H1 (cell line): ENCODE data around the gene TRPV6. TPM values are rescaled to one million over a fixed set of nuclear protein-coding genes. Genes with fewer than 3 reads are reported as not detected.

ENCODE experiments used
- CTCF ChIA-PET: fragments of 300-600 bp; sonication (Branson Sonifier 250); formaldehyde crosslinking; loops from one replicate; lab custom pipeline; 2021; ENCODE audit not compliant: partially characterized antibody; lab: Charles Lee
- POLR2A ChIA-PET: fragments of 300-600 bp; sonication (Branson Sonifier 250); formaldehyde crosslinking; loops from one replicate; lab custom pipeline; 2021; ENCODE audit warnings: inconsistent platforms; ENCODE audit not compliant: partially characterized antibody; lab: Charles Lee
- DNase-seq, 2 experiments: peaks; one replicate each; pipeline versions ENCODE4 v3.0.0 to v3.0.0-alpha.2; 2010 to 2022; ENCODE audit warnings: low spot score in 2 of 2, low read depth in 1 of 2, mixed read lengths in 1 of 2
- FAIRE-seq: peaks from 2 replicates; lab custom pipeline; 2011; peaks lifted over from hg19 to GRCh38; lab: Jason Lieb, UNC
- H2AFZ ChIP-seq: 2 replicates; pipeline ENCODE4 v1.8.1; 2012; ENCODE audit warnings: low read length, inconsistent platforms
- H2AK5ac ChIP-seq: 2 replicates; pipeline ENCODE4 v1.6.1; 2013; ENCODE audit warnings: low read depth, low read length
- H2BK120ac ChIP-seq: replicated peaks from 2 replicates; pipeline ENCODE3; 2013; ENCODE audit warnings: low read depth, low read length, inconsistent platforms
- H2BK12ac ChIP-seq: 2 replicates; pipeline ENCODE4 v1.6.1; 2013; ENCODE audit warnings: low read depth, low read length
- H2BK15ac ChIP-seq: 2 replicates; pipeline ENCODE4 v1.6.1; 2013; ENCODE audit warnings: low read length
- H2BK20ac ChIP-seq: 2 replicates; pipeline ENCODE4 v1.6.1; 2013; ENCODE audit warnings: low read length
- H2BK5ac ChIP-seq: 2 replicates; pipeline ENCODE4 v1.6.1; 2013; ENCODE audit warnings: low read depth, low read length
- H3K14ac ChIP-seq: 2 replicates; pipeline ENCODE4 v1.6.1; 2013; ENCODE audit warnings: inconsistent platforms; ENCODE audit not compliant: insufficient read length
- H3K18ac ChIP-seq: 2 replicates; pipeline ENCODE4 v1.6.1; 2013; ENCODE audit warnings: low read length; ENCODE audit errors: extremely low read depth
- H3K23ac ChIP-seq: 2 replicates; pipeline ENCODE4 v1.6.1; 2013; ENCODE audit warnings: inconsistent platforms; ENCODE audit not compliant: insufficient read length
- H3K23me2 ChIP-seq: 2 replicates; pipeline ENCODE4 v1.6.1; 2013; ENCODE audit warnings: low read depth, low read length
- H3K27ac ChIP-seq: 2 replicates; pipeline ENCODE4 v1.6.1; 2011; ENCODE audit warnings: low read depth, low read length, inconsistent platforms
- H3K27me3 ChIP-seq, 4 experiments: replicated peaks in 1 of 4; 1 replicate in 1 of 4; 2 replicates in 3 of 4; pipeline versions ENCODE4 v1.6.1 to v1.8.1; 2011 to 2013; ENCODE audit warnings: low read length in 3 of 4, mild to moderate bottlenecking in 3 of 4, inconsistent platforms in 2 of 4, mixed read lengths in 2 of 4, moderate library complexity in 1 of 4; ENCODE audit not compliant: control insufficient read depth in 3 of 4, insufficient read depth in 3 of 4; ENCODE audit errors: extremely low read depth in 1 of 4
- H3K36me3 ChIP-seq, 4 experiments: 2 replicates each; pipeline versions ENCODE4 v1.6.1 to v1.8.1; 2011 to 2013; ENCODE audit warnings: mild to moderate bottlenecking in 4 of 4, low read length in 3 of 4, moderate library complexity in 2 of 4, control low read depth in 1 of 4, inconsistent platforms in 1 of 4; ENCODE audit not compliant: insufficient read depth in 4 of 4, control insufficient read depth in 2 of 4
- H3K4ac ChIP-seq: replicated peaks from 2 replicates; pipeline ENCODE3; 2013; ENCODE audit warnings: low read length, low read depth, mixed read lengths, inconsistent platforms; ENCODE audit not compliant: insufficient read length
- H3K4me1 ChIP-seq, 4 experiments: replicated peaks in 1 of 4; 1 replicate in 1 of 4; 2 replicates in 3 of 4; pipeline versions ENCODE4 v1.6.1 to v1.8.1; 2011 to 2013; ENCODE audit warnings: low read length in 3 of 4, inconsistent platforms in 2 of 4, mixed read lengths in 1 of 4; ENCODE audit not compliant: insufficient read depth in 4 of 4, control insufficient read depth in 3 of 4
- H3K4me2 ChIP-seq, 2 experiments: 2 replicates each; pipeline versions ENCODE4 v1.6.1 to v1.8.1; 2011 to 2013; ENCODE audit warnings: low read depth in 2 of 2, low read length in 2 of 2, control low read depth in 1 of 2, inconsistent platforms in 1 of 2, mild to moderate bottlenecking in 1 of 2; ENCODE audit not compliant: insufficient read depth in 1 of 2
- H3K4me3 ChIP-seq, 4 experiments: fragments of 200-600, 300-600 bp in 1 of 4; sonication (generic), shearing (Covaris generic), sonication (Bioruptor Twin) in 1 of 4; 2 replicates each; pipeline versions ENCODE4 v1.5.1 to v1.8.1; 2011 to 2016; ENCODE audit warnings: low read length in 4 of 4, low read depth in 3 of 4, control low read depth in 2 of 4, inconsistent platforms in 2 of 4, mild to moderate bottlenecking in 2 of 4, mixed read lengths in 1 of 4, moderate library complexity in 1 of 4; ENCODE audit not compliant: insufficient read depth in 2 of 4; ENCODE audit errors: extremely low read depth in 1 of 4
- H3K56ac ChIP-seq: replicated peaks from 2 replicates; pipeline ENCODE3; 2013; ENCODE audit warnings: low read depth, mild to moderate bottlenecking, mixed read lengths, low read length, inconsistent platforms; ENCODE audit not compliant: insufficient read length
- H3K79me1 ChIP-seq: 2 replicates; pipeline ENCODE4 v1.6.1; 2013; ENCODE audit warnings: low read depth, low read length, control low read depth
- H3K79me2 ChIP-seq, 2 experiments: 2 replicates each; pipeline versions ENCODE4 v1.6.1 to v1.8.1; 2012 to 2013; ENCODE audit warnings: low read length in 2 of 2, mild to moderate bottlenecking in 2 of 2, inconsistent platforms in 1 of 2; ENCODE audit not compliant: insufficient read depth in 2 of 2, control insufficient read depth in 1 of 2
- H3K9ac ChIP-seq, 4 experiments: replicated peaks in 1 of 4; 1 replicate in 1 of 4; 2 replicates in 3 of 4; pipeline versions ENCODE4 v1.6.1 to v1.8.1; 2011 to 2013; ENCODE audit warnings: low read depth in 3 of 4, low read length in 3 of 4, control low read depth in 2 of 4, mild to moderate bottlenecking in 2 of 4, moderate library complexity in 2 of 4, inconsistent platforms in 1 of 4; ENCODE audit errors: extremely low read depth in 1 of 4
- H3K9me3 ChIP-seq, 2 experiments: 2 replicates each; pipeline versions ENCODE4 v1.6.1 to v1.8.1; 2012 to 2013; ENCODE audit warnings: mild to moderate bottlenecking in 2 of 2, moderate library complexity in 2 of 2, control low read depth in 1 of 2, inconsistent platforms in 1 of 2, low read depth in 1 of 2, low read length in 1 of 2, mixed read lengths in 1 of 2; ENCODE audit not compliant: insufficient read depth in 2 of 2
- H4K20me1 ChIP-seq, 2 experiments: replicated peaks in 1 of 2; 2 replicates each; pipeline versions ENCODE3 to v1.8.1; 2011 to 2013; ENCODE audit warnings: inconsistent platforms in 2 of 2, low read length in 2 of 2, mild to moderate bottlenecking in 1 of 2; ENCODE audit not compliant: insufficient read depth in 2 of 2, control insufficient read depth in 1 of 2
- H4K5ac ChIP-seq: 2 replicates; pipeline ENCODE4 v1.6.1; 2013; ENCODE audit warnings: low read length, low read depth, mixed read lengths, inconsistent platforms; ENCODE audit not compliant: insufficient read length
- H4K8ac ChIP-seq: 2 replicates; pipeline ENCODE4 v1.8.0; 2013; ENCODE audit warnings: mild to moderate bottlenecking, moderate library complexity, low read length, inconsistent platforms; ENCODE audit not compliant: insufficient read depth; ENCODE audit errors: extremely low read depth
- H4K91ac ChIP-seq: replicated peaks from 2 replicates; pipeline ENCODE3; 2013; ENCODE audit warnings: low read length, mixed read lengths, inconsistent platforms; ENCODE audit not compliant: insufficient read length
- CEBPB ChIP-seq: IDR thresholded peaks from 2 replicates; pipeline ENCODE4 v1.6.1; 2012; ENCODE audit warnings: low read depth, low read length
- CHD2 ChIP-seq: IDR thresholded peaks from 2 replicates; pipeline ENCODE4 v1.6.1; 2012; ENCODE audit warnings: low read length, improper control_type of control experiment
- HDAC2 ChIP-seq, 2 experiments: fragments of 300-600 bp in 1 of 2; sonication (generic) in 1 of 2; IDR thresholded peaks; 2 replicates each; pipeline ENCODE4 v1.6.1; 2011 to 2012; ENCODE audit warnings: low read depth in 2 of 2, low read length in 2 of 2, mild to moderate bottlenecking in 2 of 2, moderate library complexity in 2 of 2, borderline replicate concordance in 1 of 2, inconsistent platforms in 1 of 2
- JUN ChIP-seq: IDR thresholded peaks from 2 replicates; pipeline ENCODE4 v1.6.1; 2011; ENCODE audit warnings: low read depth, mild to moderate bottlenecking, improper control_type of control experiment, low read length
- MAFK ChIP-seq: IDR thresholded peaks from 2 replicates; pipeline ENCODE4 v1.6.1; 2012; ENCODE audit warnings: low read depth, mild to moderate bottlenecking, improper control_type of control experiment, low read length
- NRF1 ChIP-seq: IDR thresholded peaks from 2 replicates; pipeline ENCODE4 v1.6.1; 2011; ENCODE audit warnings: mild to moderate bottlenecking, low read depth, low read length, improper control_type of control experiment
- PHF8 ChIP-seq: fragments of 200-600 bp; sonication (generic); conservative IDR thresholded peaks from 2 replicates; pipeline ENCODE4 v1.7.1; 2012; ENCODE audit warnings: low read depth, mild to moderate bottlenecking, inconsistent platforms, low read length, moderate library complexity
- SUZ12 ChIP-seq: fragments of 200-600 bp; sonication (generic); IDR thresholded peaks from 2 replicates; pipeline ENCODE4 v1.6.1; 2012; ENCODE audit warnings: mild to moderate bottlenecking, inconsistent platforms, low read length, moderate library complexity, mixed read lengths
- TCF12 ChIP-seq: IDR thresholded peaks from 2 replicates; pipeline ENCODE4 v1.6.1; 2011; ENCODE audit warnings: low read depth, mild to moderate bottlenecking, low read length
- ZNF274 ChIP-seq: IDR thresholded peaks from 2 replicates; pipeline ENCODE4 v1.7.0; 2012; ENCODE audit warnings: low read length, borderline replicate concordance; ENCODE audit errors: extremely low read depth
- WGBS, 2 experiments: shearing (Covaris generic) in 1 of 2; methylation state at CpG; one replicate each; pipeline versions ENCODE4 v1.1.6 to v1.1.7; 2013 to 2015; ENCODE audit warnings: low lambda C conversion rate in 2 of 2, mixed read lengths in 2 of 2, inconsistent platforms in 1 of 2, low coverage in 1 of 2, missing lambda C conversion rate in 1 of 2; ENCODE audit not compliant: insufficient replicate concordance in 2 of 2, insufficient coverage in 1 of 2, insufficient read length in 1 of 2; ENCODE audit errors: extremely low coverage in 1 of 2, missing lambda C conversion rate in 1 of 2; 5-methylcytosine and 5-hydroxymethylcytosine counted together
- polyA plus RNA-seq, 7 experiments: library from polyadenylated mRNA; depleted of rRNA in 3 of 7; stranded (reverse) in 5 of 7; unstranded in 2 of 7; fragments of >200 nt in 5 of 7; fragments of 200-250 nt in 2 of 7; gene quantifications; 1 replicate in 5 of 7; 2 replicates in 1 of 7; 4 replicates in 1 of 7; pipeline versions ENCODE4 v1.2.1 to v1.2.3, GENCODE V29; 2011 to 2013; ENCODE audit warnings: missing spikeins in 2 of 7, mixed read lengths in 2 of 7
- total RNA-seq: library from RNA; stranded (reverse); fragmentation: NEBNext Ultra II Directional; extraction: Animal tissue kit (Norgen Biotek cat#: 25700); gene quantifications from 2 replicates; pipeline ENCODE4 v1.2.1, GENCODE V29; 2021

TRPV6 gene
- total and polyA plus RNA-seq, 2 of the 8 experiments (the other 6 are each of a cell fraction or from before 2014, with no cell fraction given): 0.52 to 1.1 TPM

GRCh38 chr7:142862786-142863400 lies 22.7 kb downstream of the TRPV6 start:
- H3K9me3 ChIP-seq: no peaks in the 10 kb centered on the region
- no peak overlapping the region for H3K18ac ChIP-seq
- H3K4me3 ChIP-seq: no peak overlapping the region
- H2AFZ ChIP-seq: no peak overlapping the region
- no peak overlapping the region for H2BK5ac ChIP-seq
- DNase-seq (peak in 1 of 2 experiments; percentile 35), FAIRE-seq (no peak)
- H3K79me1 ChIP-seq: no peaks in the 10 kb centered on the region
- no peak overlapping the region for H2BK15ac ChIP-seq
- H3K4me1 ChIP-seq: peaks cover 3 to 10% (median 9%) of the 10 kb centered on the region in 4 experiments; a peak in 6 of 7 replicates
- CTCF ChIA-PET: interaction anchor here (0.5 to 13.9 kb wide), 11 partner anchors 8 to 379 kb away, joined by 3 to 107 read pairs (median 4); partner anchors contain the start of gene EPHB6
- TF ChIP-seq MAFK (no peak), CEBPB (no peak), NRF1 (no peak), CHD2 (no peak), JUN (no peak), PHF8 (no peak), TCF12 (no peak), HDAC2 (IDR thresholded peaks at IDR 0.05; ENCODE audit: borderline replicate concordance in 1 of 2, low read depth in 2 of 2, low read length in 2 of 2) (no peak), SUZ12 (no peak), ZNF274 (no peak)
- peak overlapping the region; percentile 2 for H4K91ac ChIP-seq
- H3K79me2 ChIP-seq: no peaks in the 10 kb centered on the region
- H2BK120ac ChIP-seq: no peak overlapping the region
- H3K4me2 ChIP-seq: peak overlapping the region in 1 of 2 experiments; percentile 34; a peak in 1 of 4 replicates
- no peak overlapping the region for H3K23ac ChIP-seq
- H3K14ac ChIP-seq: no peak overlapping the region
- no peaks in the 10 kb centered on the region for H3K36me3 ChIP-seq
- H3K56ac ChIP-seq: no peak overlapping the region
- POLR2A ChIA-PET: interaction anchor here (1.6 kb wide), 1 partner anchor 9 kb away, joined by 4 read pairs; the partner anchor contains the start of gene EPHB6
- no peak overlapping the region for H3K4ac ChIP-seq
- H2BK20ac ChIP-seq: no peak overlapping the region
- 90% methylated on average over 7 of the region's 7 CpGs; no CpG with 5 or more reads in 1 of the 2 experiments for WGBS, 2 experiments
- H3K23me2 ChIP-seq: no peaks in the 10 kb centered on the region; the same call in 1 of the 2 replicates
- H2AK5ac ChIP-seq: no peak overlapping the region
- H2BK12ac ChIP-seq: no peak overlapping the region
- H3K9ac ChIP-seq: no peak overlapping the region
- H3K27ac ChIP-seq: no peak overlapping the region
- H4K5ac ChIP-seq: no peak overlapping the region
- H4K8ac ChIP-seq: no peak overlapping the region
- H4K20me1 ChIP-seq: no peaks in the 10 kb centered on the region
- no peaks in the 10 kb centered on the region for H3K27me3 ChIP-seq
